ENCODE data around the gene LMAN1L. TPM values are rescaled to one million over a fixed set of nuclear protein-coding genes. Genes with fewer than 3 reads are reported as not detected.

Gene LMAN1L
- total RNA-seq, 1 experiment from 2014 or later: not detected

- Histone ChIP-seq H3T11ph (ENCODE audit: low read length) (no peak overlapping the region), H3K27me3 (ENCODE audit: insufficient read depth, low read length) (peaks cover 4% of the 10 kb centered on the region; the same call in 1 of the 2 replicates), H3K79me1 (ENCODE audit: insufficient read depth, low read depth, low read length, poor library complexity, severe bottlenecking) (no peaks in the 10 kb centered on the region), H2AK5ac (ENCODE audit: insufficient read length, low read length) (no peak overlapping the region), H2BK12ac (ENCODE audit: insufficient read length, low read depth, low read length) (no peak overlapping the region), H2BK5ac (ENCODE audit: insufficient read length, low read length) (no peak overlapping the region), H3K23ac (ENCODE audit: insufficient read length, low read depth, low read length) (no peak overlapping the region), H2BK120ac (ENCODE audit: low read depth, low read length, poor library complexity, severe bottlenecking) (no peak overlapping the region), H3K4me2 (ENCODE audit: insufficient read depth, insufficient read length, low read length) (peak overlapping the region; percentile 92), H2AFZ (ENCODE audit: low read length) (no peak overlapping the region), H3K27ac (ENCODE audit: insufficient read length, low read depth, low read length) (no peak overlapping the region), H2BK15ac (ENCODE audit: low read depth, low read length) (no peak overlapping the region), H3K4me1 (ENCODE audit: insufficient read depth, low read length) (peaks cover 1% of the 10 kb centered on the region; the same call in 1 of the 2 replicates), H3K56ac (ENCODE audit: insufficient read length, low read depth, low read length) (no peak overlapping the region), H3K9me3 (ENCODE audit: control insufficient read depth, low read depth, low read length) (no peaks in the 10 kb centered on the region), H4K20me1 (ENCODE audit: control insufficient read depth, insufficient read depth, insufficient read length) (no peaks in the 10 kb centered on the region), H3K4ac (ENCODE audit: low read depth, low read length) (no peak overlapping the region), H3K14ac (ENCODE audit: insufficient read depth, low read length) (peak overlapping the region; percentile 42; the same call in 1 of the 2 replicates), H4K5ac (ENCODE audit: insufficient read length, low read depth, low read length) (no peak overlapping the region), H3K23me2 (ENCODE audit: insufficient read length, low read depth, low read length, poor library complexity, severe bottlenecking) (peaks cover 11% of the 10 kb centered on the region), H4K8ac (replicated peaks; ENCODE audit: insufficient read length, low read depth, low read length) (no peak overlapping the region), H2BK20ac (ENCODE audit: low read depth, low read length, poor library complexity, severe bottlenecking) (no peak overlapping the region), H3K18ac (ENCODE audit: insufficient read length, low read depth, low read length) (no peak overlapping the region), H3K79me2 (ENCODE audit: insufficient read depth, low read length) (no peaks in the 10 kb centered on the region), H3K9ac (ENCODE audit: extremely low read depth, insufficient read length, low read length) (peak overlapping the region; percentile 31), H4K91ac (ENCODE audit: insufficient read length, low read depth, low read length) (no peak overlapping the region)
- DNase-seq: no peak
- H3K36me3 Mint-ChIP-seq (ENCODE audit: insufficient read depth in 1 of 3, low read depth in 3 of 3): peaks cover 0 to 5% (median 4%) of the 10 kb centered on the region in 3 experiments; a peak in 3 of 7 replicates
- H3K27me3 Mint-ChIP-seq (ENCODE audit: low read depth): peaks cover 30% of the 10 kb centered on the region
- H3K27ac Mint-ChIP-seq: no peak overlapping the region
- TF ChIP-seq, protein P1, sequence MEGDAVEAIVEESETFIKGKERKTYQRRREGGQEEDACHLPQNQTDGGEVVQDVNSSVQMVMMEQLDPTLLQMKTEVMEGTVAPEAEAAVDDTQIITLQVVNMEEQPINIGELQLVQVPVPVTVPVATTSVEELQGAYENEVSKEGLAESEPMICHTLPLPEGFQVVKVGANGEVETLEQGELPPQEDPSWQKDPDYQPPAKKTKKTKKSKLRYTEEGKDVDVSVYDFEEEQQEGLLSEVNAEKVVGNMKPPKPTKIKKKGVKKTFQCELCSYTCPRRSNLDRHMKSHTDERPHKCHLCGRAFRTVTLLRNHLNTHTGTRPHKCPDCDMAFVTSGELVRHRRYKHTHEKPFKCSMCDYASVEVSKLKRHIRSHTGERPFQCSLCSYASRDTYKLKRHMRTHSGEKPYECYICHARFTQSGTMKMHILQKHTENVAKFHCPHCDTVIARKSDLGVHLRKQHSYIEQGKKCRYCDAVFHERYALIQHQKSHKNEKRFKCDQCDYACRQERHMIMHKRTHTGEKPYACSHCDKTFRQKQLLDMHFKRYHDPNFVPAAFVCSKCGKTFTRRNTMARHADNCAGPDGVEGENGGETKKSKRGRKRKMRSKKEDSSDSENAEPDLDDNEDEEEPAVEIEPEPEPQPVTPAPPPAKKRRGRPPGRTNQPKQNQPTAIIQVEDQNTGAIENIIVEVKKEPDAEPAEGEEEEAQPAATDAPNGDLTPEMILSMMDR (conservative IDR thresholded peaks at IDR 0.05): no peak
- WGBS (ENCODE audit: extremely low coverage, insufficient read length, low lambda C conversion rate): no CpG with 5 or more reads among the region's 72 CpGs
- no peaks in the 10 kb centered on the region for H3K9me3 Mint-ChIP-seq
- peak overlapping the region; percentile 81 to 87 for H3K4me3 Mint-ChIP-seq
- H3K4me1 Mint-ChIP-seq: peaks cover 29 to 48% of the 10 kb centered on the region in 2 experiments
Measured at GRCh38 chr15:74782259-74783071, 30.2 kb upstream of the LMAN1L start.

Measured in H9 (cell line).